Erythroblast (primary cell): Measurements from ENCODE around the gene SMARCC1.

Experiments used
- GATA1 ChIP-seq: IDR thresholded peaks from 2 replicates; pipeline ENCODE4 v1.6.1; 2011; ENCODE audit warnings: low read depth, mild to moderate bottlenecking, control low read depth, low read length, moderate library complexity
- POLR2A ChIP-seq: IDR thresholded peaks from 2 replicates; pipeline ENCODE4 v1.6.1; 2011; ENCODE audit warnings: mild to moderate bottlenecking, low read length

DNA sequence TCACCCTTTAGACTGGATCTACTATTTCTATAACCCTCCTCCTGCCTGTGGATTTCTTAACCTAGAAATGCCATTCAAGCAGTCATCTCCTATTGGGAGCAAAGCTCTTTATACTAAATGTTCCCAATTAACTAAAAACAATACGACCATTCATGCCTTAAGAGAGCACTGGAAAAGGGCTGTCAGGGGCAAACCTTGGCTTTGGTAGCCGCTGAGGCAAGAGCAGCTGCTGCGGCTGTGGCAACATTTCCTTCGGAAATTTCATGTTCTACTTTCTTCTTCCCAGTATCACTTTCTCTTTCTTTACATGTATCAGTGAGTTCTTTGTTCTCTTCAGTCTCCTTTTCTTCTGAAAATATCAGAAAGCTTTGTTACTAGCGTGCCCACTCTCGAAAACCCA lies 146.7 kb downstream of the SMARCC1 start:
- TF ChIP-seq POLR2A (no peak), GATA1 (no peak)
